Occipital lobe (tissue), 2 donors: Measurements from ENCODE around the gene C1orf74. TPM values are rescaled to one million over a fixed set of nuclear protein-coding genes. Genes with fewer than 3 reads are reported as not detected.
"Not testable (repeated sequence)": the region's sequence is repeated elsewhere in the genome, so short reads cannot be mapped to it uniquely, and the experiment has no call there.

Experiments used
- DNase-seq: peaks from one replicate; lab custom pipeline; 2025; lab: John Stamatoyannopoulos, UW
- total RNA-seq: library from RNA; depleted of rRNA; stranded (reverse); fragments of >200 nt; gene quantifications from one replicate; pipeline ENCODE4 v1.2.3, GENCODE V29; 2014

Gene C1orf74
- total RNA-seq, 1 donor from 2014 or later = 2.8 TPM

- DNase-seq = no peak
Observed at GRCh38 chr1:209805875-209806760, 21.8 kb upstream of the C1orf74 start, which contains the start of gene IRF6. Gene IRF6, minus strand, starts transcription at chr1:209806142. Its CDS starts 4,729 bp downstream, at chr1:209801413.

- DNase-seq = no peak
Observed at GRCh38 chr1:209805341-209805781, 21.0 kb upstream of the C1orf74 start.

- DNase-seq = no peak
Observed at GRCh38 chr1:209803568-209803967, 19.2 kb upstream of the C1orf74 start.

- DNase-seq = no peak
Observed at GRCh38 chr1:209802780-209803152, 18.4 kb upstream of the C1orf74 start.

- no peak for DNase-seq
Observed at GRCh38 chr1:209802117-209802779, 17.9 kb upstream of the C1orf74 start.

- DNase-seq = no peak
Observed at GRCh38 chr1:209800984-209801834, 16.9 kb upstream of the C1orf74 start.

- no peak for DNase-seq
Observed at GRCh38 chr1:209797978-209798639, 13.8 kb upstream of the C1orf74 start.

GRCh38 chr1:209793711-209794110 is 9.4 kb upstream of the C1orf74 start:
- DNase-seq = not testable (repeated sequence)

GRCh38 chr1:209791920-209792319 is 7.6 kb upstream of the C1orf74 start:
- no peak for DNase-seq

GRCh38 chr1:209790286-209791193 is 6.2 kb upstream of the C1orf74 start:
- no peak for DNase-seq

- DNase-seq = no peak
Observed at GRCh38 chr1:209789245-209789644, 4.9 kb upstream of the C1orf74 start.

- no peak for DNase-seq
Observed at GRCh38 chr1:209787551-209787950, 3.2 kb upstream of the C1orf74 start.

GRCh38 chr1:209786146-209786545 is 1.8 kb upstream of the C1orf74 start:
- no peak for DNase-seq

- DNase-seq = no peak
Observed at GRCh38 chr1:209785592-209785991, 1.2 kb upstream of the C1orf74 start.

GRCh38 chr1:209783386-209783785 is 973 bp downstream of the C1orf74 start:
- DNase-seq = no peak

GRCh38 chr1:209780268-209780667 is 4.1 kb downstream of the C1orf74 start:
- DNase-seq = no peak

GRCh38 chr1:209778102-209778501 is 6.3 kb downstream of the C1orf74 start:
- no peak for DNase-seq

GRCh38 chr1:209777587-209777986 is 6.8 kb downstream of the C1orf74 start:
- no peak for DNase-seq

GRCh38 chr1:209775678-209776077 is 8.7 kb downstream of the C1orf74 start:
- DNase-seq = no peak

- no peak for DNase-seq
Observed at GRCh38 chr1:209774592-209774991, 9.8 kb downstream of the C1orf74 start.
